Ecto neural progenitor cell (in vitro differentiated cells): ENCODE data around the gene CPSF4L.

ENCODE experiments used
- DNase-seq: peaks from one replicate; pipeline ENCODE4 v3.0.0-alpha.2; 2018; ENCODE audit warnings: low spot score

CPSF4L gene

DNA sequence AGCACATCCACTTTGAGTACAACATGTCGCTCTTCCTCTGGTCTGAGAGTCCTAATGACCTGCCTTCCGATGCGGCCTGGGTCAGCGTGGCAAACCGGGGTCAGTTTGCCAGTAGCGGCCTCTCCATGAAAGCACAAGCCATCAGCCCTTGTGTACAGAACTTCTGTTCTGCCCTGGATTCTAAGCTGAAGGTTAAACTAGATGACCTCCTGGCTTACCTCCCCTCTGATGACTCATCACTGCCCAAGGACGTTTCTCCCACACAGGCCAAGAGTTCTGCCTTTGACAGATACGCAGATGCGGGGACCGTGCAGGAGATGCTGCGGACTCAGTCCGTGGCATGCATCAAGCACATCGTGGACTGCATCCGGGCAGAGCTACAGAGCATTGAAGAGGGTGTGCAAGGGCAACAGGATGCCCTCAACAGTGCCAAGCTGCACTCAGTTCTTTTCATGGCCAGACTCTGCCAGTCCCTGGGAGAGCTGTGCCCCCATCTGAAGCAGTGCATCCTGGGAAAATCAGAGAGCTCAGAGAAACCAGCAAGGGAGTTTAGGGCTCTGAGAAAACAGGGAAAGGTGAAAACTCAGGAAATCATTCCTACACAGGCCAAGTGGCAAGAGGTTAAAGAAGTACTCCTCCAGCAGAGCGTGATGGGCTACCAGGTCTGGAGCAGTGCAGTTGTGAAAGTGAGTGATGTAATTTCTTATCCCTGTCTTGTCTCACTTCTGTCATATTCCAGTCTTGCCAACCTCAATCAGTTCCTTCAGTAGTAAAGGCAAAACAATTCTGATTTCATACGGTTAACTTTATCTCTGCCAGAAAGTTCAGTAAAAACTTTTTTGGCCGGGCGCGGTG, 60.2 kb downstream of the CPSF4L start:
- DNase-seq = no peak

GRCh38 chr17:73200476-73200875, 61.2 kb downstream of the CPSF4L start:
- no peak for DNase-seq

DNA sequence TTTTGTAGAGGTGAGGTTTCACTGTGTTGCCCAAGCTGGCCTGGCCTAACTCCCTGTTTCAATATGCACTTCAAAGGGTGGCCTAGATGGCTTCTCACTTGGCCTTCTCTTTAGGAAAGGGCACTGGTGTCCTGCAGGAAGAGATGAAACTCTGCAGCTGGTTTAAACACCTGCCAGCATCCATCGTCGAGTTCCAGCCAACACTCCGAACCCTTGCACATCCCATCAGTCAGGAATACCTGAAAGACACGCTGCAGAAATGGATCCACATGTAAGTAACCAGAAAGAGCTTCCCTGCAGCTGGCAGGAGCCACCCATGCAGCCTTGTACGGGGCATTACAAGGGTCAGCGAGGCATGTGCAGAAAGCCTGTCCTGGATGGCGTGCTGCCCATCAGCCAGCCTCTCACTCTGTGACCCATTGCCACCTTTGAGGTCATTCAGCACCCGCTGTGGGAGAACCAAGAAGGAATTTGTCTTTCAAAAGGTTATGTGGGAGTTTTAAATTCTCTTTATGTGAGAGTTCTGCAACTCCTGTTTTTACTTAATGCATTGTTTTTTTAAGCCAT, 61.8 kb downstream of the CPSF4L start:
- DNase-seq = no peak

GRCh38 chr17:73198930-73199260, 62.8 kb downstream of the CPSF4L start:
- DNase-seq = no peak
